H1 (cell line): Measurements from ENCODE around the gene GPD1.

Experiments used
- ATF3 ChIP-seq: IDR thresholded peaks from 2 replicates; pipeline ENCODE4 v1.6.1; 2011; ENCODE audit warnings: low read depth, mild to moderate bottlenecking, low read length; ENCODE audit not compliant: insufficient read depth
- GABPA ChIP-seq: IDR thresholded peaks from 2 replicates; pipeline ENCODE4 v1.6.1; 2011; ENCODE audit warnings: mild to moderate bottlenecking, low read length, moderate library complexity, borderline replicate concordance; ENCODE audit not compliant: insufficient read depth
- JUN ChIP-seq: IDR thresholded peaks from 2 replicates; pipeline ENCODE4 v1.6.1; 2011; ENCODE audit warnings: low read depth, mild to moderate bottlenecking, improper control_type of control experiment, low read length
- JUND ChIP-seq: IDR thresholded peaks from 2 replicates; pipeline ENCODE4 v1.6.1; 2011; ENCODE audit warnings: mild to moderate bottlenecking, improper control_type of control experiment, low read length
- MAFK ChIP-seq: IDR thresholded peaks from 2 replicates; pipeline ENCODE4 v1.6.1; 2012; ENCODE audit warnings: low read depth, mild to moderate bottlenecking, improper control_type of control experiment, low read length
- POLR2A ChIP-seq, 2 experiments: IDR thresholded peaks; 1 replicate in 1 of 2; 2 replicates in 1 of 2; pipeline ENCODE4 v1.6.1; 2011; ENCODE audit warnings: low read depth in 2 of 2, low read length in 2 of 2, mild to moderate bottlenecking in 2 of 2; ENCODE audit errors: control extremely low read depth in 1 of 2
- RNF2 ChIP-seq: fragments of 200-900, 300-1000 bp; sonication (generic); IDR thresholded peaks from 2 replicates; pipeline ENCODE4 v1.7.1; 2016; ENCODE audit warnings: borderline replicate concordance, low read depth, mild to moderate bottlenecking, antibody characterized with exemption, low read length; ENCODE audit not compliant: poor library complexity, severe bottlenecking; ENCODE audit errors: missing control alignments
- SIN3A ChIP-seq, 2 experiments: IDR thresholded peaks in 1 of 2; conservative IDR thresholded peaks in 1 of 2; 2 replicates each; pipeline ENCODE4 v1.6.1; 2011 to 2012; ENCODE audit warnings: low read length in 2 of 2, improper control_type of control experiment in 1 of 2, low read depth in 1 of 2, mild to moderate bottlenecking in 1 of 2
- SP1 ChIP-seq: IDR thresholded peaks from 2 replicates; pipeline ENCODE4 v1.6.1; 2011; ENCODE audit warnings: low read depth, low read length
- SUZ12 ChIP-seq: fragments of 200-600 bp; sonication (generic); IDR thresholded peaks from 2 replicates; pipeline ENCODE4 v1.6.1; 2012; ENCODE audit warnings: mild to moderate bottlenecking, inconsistent platforms, low read length, moderate library complexity, mixed read lengths
- TBP ChIP-seq: IDR thresholded peaks from 2 replicates; pipeline ENCODE4 v1.6.1; 2011; ENCODE audit warnings: low read depth, low read length, improper control_type of control experiment
- TF ChIP-seq, protein P1 (sequence below), 3 experiments: IDR thresholded peaks; 1 replicate in 2 of 3; 2 replicates in 1 of 3; pipeline versions ENCODE4 v1.5.1 to v1.6.1; 2011; ENCODE audit warnings: low read length in 3 of 3, mild to moderate bottlenecking in 3 of 3, inconsistent platforms in 2 of 3, low read depth in 1 of 3, moderate library complexity in 1 of 3; ENCODE audit not compliant: insufficient read depth in 1 of 3; ENCODE audit errors: control extremely low read depth in 1 of 3

- TF ChIP-seq TBP, result no peak
- no peak for TF ChIP-seq GABPA
- no peak for TF ChIP-seq JUN
- TF ChIP-seq, protein P1, sequence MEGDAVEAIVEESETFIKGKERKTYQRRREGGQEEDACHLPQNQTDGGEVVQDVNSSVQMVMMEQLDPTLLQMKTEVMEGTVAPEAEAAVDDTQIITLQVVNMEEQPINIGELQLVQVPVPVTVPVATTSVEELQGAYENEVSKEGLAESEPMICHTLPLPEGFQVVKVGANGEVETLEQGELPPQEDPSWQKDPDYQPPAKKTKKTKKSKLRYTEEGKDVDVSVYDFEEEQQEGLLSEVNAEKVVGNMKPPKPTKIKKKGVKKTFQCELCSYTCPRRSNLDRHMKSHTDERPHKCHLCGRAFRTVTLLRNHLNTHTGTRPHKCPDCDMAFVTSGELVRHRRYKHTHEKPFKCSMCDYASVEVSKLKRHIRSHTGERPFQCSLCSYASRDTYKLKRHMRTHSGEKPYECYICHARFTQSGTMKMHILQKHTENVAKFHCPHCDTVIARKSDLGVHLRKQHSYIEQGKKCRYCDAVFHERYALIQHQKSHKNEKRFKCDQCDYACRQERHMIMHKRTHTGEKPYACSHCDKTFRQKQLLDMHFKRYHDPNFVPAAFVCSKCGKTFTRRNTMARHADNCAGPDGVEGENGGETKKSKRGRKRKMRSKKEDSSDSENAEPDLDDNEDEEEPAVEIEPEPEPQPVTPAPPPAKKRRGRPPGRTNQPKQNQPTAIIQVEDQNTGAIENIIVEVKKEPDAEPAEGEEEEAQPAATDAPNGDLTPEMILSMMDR (IDR thresholded peaks at IDR 0.05; ENCODE audit: control extremely low read depth in 1 of 3, insufficient read depth in 1 of 3, low read depth in 1 of 3, low read length in 3 of 3), result no peak
- TF ChIP-seq JUND, result no peak
- TF ChIP-seq SIN3A (conservative IDR thresholded peaks at IDR 0.05 in 1 of 2, IDR thresholded peaks at IDR 0.05 in 1 of 2; ENCODE audit: low read depth in 1 of 2, low read length in 2 of 2), result no peak
- TF ChIP-seq POLR2A (IDR thresholded peaks at IDR 0.05; ENCODE audit: control extremely low read depth in 1 of 2, low read depth in 2 of 2, low read length in 2 of 2), result 0 out of 3 replicates have a peak, but pooled peaks of 1 of the 2 experiments have one; percentile 35
- TF ChIP-seq ATF3, result no peak
- TF ChIP-seq SP1, result no peak
- TF ChIP-seq RNF2, result no peak
- TF ChIP-seq MAFK, result no peak
- TF ChIP-seq SUZ12, result no peak
Observed at GRCh38 chr12:50086148-50086547, 17.7 kb upstream of the GPD1 start.
